ENCODE data around the gene PLCD3.
"Not testable (repeated sequence)": the region's sequence is repeated elsewhere in the genome, so short reads cannot be mapped to it uniquely, and the experiment has no call there.

The PLCD3 gene

DNA sequence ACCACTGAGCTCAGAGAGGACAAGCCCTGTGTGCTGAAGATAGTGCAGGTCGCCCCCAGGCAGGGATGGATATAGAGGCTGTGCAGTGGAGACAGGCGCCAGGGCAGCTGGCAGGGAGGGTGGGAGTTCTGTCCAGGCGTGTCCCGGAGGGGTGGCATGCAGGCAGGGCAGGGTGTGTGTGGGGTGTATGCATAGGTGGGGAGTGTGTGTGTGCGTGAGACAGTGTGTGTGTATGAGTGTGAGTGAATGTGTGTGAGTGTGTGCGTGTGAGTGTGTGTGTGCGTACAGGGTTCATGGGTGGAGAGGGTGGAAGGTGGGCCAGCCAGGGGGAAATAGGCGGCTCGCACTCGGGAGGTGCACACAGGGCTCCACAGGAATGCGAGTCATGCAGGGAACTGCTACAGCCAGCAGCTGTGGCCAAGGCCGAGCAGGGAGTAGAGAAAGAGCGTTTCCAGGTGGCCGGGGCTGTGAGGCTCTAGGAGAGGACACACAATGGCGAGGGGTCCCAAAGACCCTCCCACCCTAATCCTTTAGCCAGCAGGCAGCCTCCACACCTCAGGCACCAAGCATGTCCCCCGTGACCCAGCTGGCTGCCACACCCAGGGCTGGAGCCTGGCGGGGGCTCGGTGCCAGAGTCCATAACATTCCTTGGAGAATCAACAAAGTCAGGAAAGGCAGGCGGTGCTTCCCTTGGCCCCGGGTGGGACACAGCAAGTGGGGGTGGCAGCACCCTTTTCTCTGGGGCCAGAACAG is 4.6 kb downstream of the PLCD3 start:
- no peak overlapping the region for H3K4me3 ChIP-seq (ENCODE audit: low read depth, low read length)
- TF ChIP-seq CTCF (IDR thresholded peaks at IDR 0.05; ENCODE audit: insufficient read depth, low read depth, low read length, missing control alignments), result no peak
- no peak for DNase-seq (ENCODE audit: low read depth)

DNA sequence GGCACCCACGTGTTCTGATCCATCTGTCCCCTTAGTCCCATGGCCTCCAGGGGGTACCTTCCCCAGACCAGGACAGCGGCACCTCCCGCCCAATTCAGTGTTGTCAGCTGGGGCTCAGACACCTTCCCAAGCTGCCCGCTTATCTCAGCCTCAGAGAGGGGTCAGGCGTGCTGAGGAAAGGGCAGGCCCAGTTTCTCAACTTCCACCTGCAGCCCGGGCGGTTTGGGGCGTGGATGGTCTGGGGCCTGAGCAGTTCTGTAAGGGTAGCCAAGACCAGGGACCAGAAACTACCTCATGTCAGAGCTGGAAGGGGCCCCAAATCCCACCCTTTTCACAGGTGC is 5.1 kb downstream of the PLCD3 start:
- no peak for DNase-seq (ENCODE audit: low read depth)
- no peak overlapping the region for H3K4me3 ChIP-seq (ENCODE audit: low read depth, low read length)
- TF ChIP-seq CTCF (IDR thresholded peaks at IDR 0.05; ENCODE audit: insufficient read depth, low read depth, low read length, missing control alignments), result no peak

DNA sequence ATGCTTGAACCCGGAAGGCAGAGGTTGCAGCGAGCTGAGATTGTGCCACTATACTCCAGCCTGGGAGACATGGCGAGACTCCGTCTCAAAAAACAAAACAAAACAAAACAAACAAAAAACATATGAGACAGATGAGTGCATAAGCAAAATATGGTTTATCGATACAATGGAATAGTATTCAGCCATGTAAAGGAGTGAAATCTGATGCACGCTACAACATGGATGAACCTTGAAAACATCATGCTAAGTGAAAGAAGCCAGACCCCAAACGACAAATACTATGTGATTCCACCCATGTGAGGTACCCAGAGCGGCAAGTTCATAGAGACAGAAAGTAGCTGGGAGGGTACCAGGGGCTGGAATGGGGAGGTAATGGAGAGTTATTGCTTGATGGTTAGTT is 6.8 kb downstream of the PLCD3 start:
- H3K4me3 ChIP-seq (ENCODE audit: low read depth, low read length), result no peak overlapping the region
- DNase-seq (ENCODE audit: low read depth), result no peak
- no peak for TF ChIP-seq CTCF (IDR thresholded peaks at IDR 0.05; ENCODE audit: insufficient read depth, low read depth, low read length, missing control alignments)

DNA sequence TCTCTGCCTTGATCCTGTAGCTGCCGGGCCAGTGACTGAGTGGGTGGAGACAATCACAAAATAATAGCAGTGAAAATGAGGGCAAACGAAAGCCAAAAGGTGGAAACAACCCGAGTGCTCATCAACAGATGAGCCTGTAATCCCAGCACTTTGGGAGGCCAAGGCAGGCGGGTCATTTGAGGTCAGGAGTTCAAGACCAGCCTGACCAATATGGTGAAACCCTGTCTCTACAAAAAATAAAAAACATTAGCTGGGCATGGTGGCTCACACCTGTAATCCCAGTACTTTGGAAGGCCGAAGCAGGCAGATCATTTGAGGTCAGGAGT is 7.6 kb downstream of the PLCD3 start:
- not testable (repeated sequence) for DNase-seq (ENCODE audit: low read depth); H3K4me3 ChIP-seq (ENCODE audit: low read depth, low read length)

DNA sequence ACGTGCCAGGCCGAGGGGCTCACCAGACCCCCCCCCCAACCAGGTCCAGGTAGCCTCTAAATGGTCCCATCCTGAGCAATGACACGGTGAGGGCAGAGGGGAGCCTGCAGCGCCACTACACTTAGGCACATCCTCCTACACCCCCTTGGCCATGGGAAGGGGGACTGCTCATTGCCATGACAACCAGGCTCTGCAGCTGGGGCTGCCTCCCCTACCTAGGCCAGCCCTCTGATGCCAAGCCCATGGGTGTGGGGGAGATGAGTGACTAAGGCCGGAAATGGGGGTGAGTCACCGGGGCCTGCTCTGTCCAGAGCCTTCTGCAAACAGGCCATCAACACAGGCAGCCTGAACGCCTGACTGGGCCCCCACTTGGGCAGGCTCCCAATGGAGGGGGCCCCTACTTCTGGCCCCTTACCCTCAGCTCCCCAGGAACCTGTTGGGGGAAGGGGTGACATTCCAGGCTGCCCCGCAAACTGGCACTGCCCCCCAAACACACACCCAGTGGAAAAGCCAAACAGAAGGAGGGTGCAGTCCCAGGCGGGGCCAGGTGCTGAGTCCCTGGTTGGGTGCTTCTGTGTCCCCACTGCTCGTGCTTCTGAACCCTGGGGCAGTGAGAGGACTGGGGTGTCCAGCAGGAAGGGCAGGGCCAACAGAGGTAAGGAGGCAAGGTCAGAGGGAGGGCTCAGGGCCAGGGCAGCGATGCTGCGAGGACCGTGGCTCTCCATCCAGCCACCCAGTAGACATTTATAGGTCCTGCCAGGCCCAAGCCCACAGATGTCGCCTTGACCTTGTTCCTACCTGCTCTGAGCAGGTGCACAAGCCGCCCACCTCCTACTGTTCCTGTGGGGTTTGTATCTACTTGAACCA is 8.2 kb downstream of the PLCD3 start:
- peak; percentile 28 for DNase-seq (ENCODE audit: low read depth)
- no peak overlapping the region for H3K4me3 ChIP-seq (ENCODE audit: low read depth, low read length)

DNA sequence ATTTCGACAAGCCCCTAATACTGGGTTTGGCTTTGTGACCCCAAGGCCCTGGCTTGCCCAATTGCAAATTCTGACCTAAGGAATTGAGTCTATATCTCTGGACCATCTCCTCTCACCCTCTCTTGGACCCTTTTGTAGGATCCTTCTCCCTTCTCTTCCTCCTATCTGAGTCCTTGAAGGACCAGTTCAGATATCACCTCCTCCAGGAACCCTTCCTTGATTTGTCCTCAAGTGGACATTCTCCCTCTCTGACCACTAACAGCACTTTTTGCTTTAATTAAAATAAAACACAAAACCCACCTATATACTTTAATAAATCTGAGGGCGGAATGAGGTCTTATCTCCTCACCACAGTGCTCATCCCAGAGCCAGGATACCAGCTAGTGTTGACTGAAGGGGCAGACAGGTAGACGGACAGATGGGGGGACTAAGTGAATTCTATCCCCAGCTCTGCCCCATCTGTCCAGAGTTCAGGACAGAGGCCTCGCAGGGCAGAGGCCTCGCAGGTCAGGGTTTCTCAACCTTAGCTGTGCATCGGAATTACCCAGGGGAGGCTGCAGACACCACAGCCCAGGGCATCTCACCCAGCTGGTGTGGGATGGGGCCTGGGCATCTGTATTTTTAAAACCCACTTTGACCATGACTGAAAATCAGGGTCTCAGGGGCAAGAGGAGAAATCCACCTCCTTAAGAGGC is 9.1 kb downstream of the PLCD3 start:
- DNase-seq (ENCODE audit: low read depth), result no peak
- TF ChIP-seq CTCF (IDR thresholded peaks at IDR 0.05; ENCODE audit: insufficient read depth, low read depth, low read length, missing control alignments), result no peak
- no peak overlapping the region for H3K4me3 ChIP-seq (ENCODE audit: low read depth, low read length)

More for the DNA sequence above, 8.2 kb downstream of the PLCD3 start:
- TF ChIP-seq CTCF (IDR thresholded peaks at IDR 0.05; ENCODE audit: insufficient read depth, low read depth, low read length, missing control alignments), result no peak

DNA sequence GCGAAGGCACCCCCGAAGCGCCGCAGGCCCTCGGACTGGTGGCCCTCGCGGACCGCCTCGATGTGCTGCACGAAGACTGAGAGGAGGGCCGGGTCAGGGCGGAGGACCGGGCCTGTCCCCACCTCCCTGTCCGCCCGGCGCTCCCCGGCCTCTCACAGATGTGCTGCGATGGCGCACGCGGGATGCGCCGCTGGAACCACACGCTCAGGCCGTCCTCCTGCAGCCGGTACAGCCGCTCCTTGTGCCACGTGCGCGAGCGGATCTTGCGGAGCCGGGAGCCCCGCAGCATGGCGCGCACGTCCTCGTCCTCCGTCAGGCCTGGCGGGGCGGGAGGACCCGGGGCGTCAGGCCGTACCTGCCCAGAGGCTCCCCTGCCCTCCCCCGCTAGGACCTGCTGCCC is 11.3 kb downstream of the PLCD3 start:
- TF ChIP-seq CTCF (IDR thresholded peaks at IDR 0.05; ENCODE audit: insufficient read depth, low read depth, low read length, missing control alignments), result no peak
- DNase-seq (ENCODE audit: low read depth), result no peak
- H3K4me3 ChIP-seq (ENCODE audit: low read depth, low read length), result no peak overlapping the region
